SK-N-SH (cell line): ENCODE measurements around the gene SETD7. TPM values are rescaled to one million over a fixed set of nuclear protein-coding genes. Genes with fewer than 3 reads are reported as not detected.
A peak's percentile ranks its signal among the peaks of the same experiment; 100 is the strongest.

Source experiments
- CTCF ChIA-PET: fragments of 300-600, 350-600 bp; formaldehyde crosslinking; extraction: SDS; loops from one replicate; lab custom pipeline; 2021; lab: Yijun Ruan, JAX
- POLR2A ChIA-PET: fragments of 350-600 bp; sonication (Branson Sonifier 250); formaldehyde crosslinking; extraction: SDS; loops from one replicate; lab custom pipeline; 2020; ENCODE audit warnings: antibody characterized with exemption, inconsistent platforms; lab: Yijun Ruan, JAX
- DNase-seq: peaks from one replicate; pipeline ENCODE4 v3.0.0; 2012
- H2AFZ ChIP-seq: fragments of 200-600 bp; sonication (generic); 2 replicates; pipeline ENCODE4 v1.8.1; 2016; ENCODE audit warnings: antibody characterized with exemption, mild to moderate bottlenecking, low read depth
- H3F3A ChIP-seq: fragments of 200-600 bp; sonication (generic); replicated peaks from 2 replicates; pipeline ENCODE3; 2016; ENCODE audit warnings: antibody characterized with exemption, mild to moderate bottlenecking; ENCODE audit not compliant: insufficient read depth
- H3K27ac ChIP-seq, 2 experiments: fragments of 200-500 bp in 1 of 2; fragments of 200-600 bp in 1 of 2; sonication (Bioruptor generic) in 1 of 2; sonication (generic), shearing (Covaris generic) in 1 of 2; 2 replicates each; pipeline versions ENCODE4 v1.5.1 to v1.6.1; 2014 to 2016; ENCODE audit warnings: low read depth in 2 of 2, inconsistent platforms in 1 of 2, low read length in 1 of 2, mild to moderate bottlenecking in 1 of 2, mixed read lengths in 1 of 2
- H3K27me3 ChIP-seq: fragments of 200-600 bp; sonication (generic), shearing (Covaris generic); 2 replicates; pipeline ENCODE4 v1.6.1; 2016; ENCODE audit warnings: mixed run types; ENCODE audit not compliant: insufficient read depth
- H3K36me3 ChIP-seq, 2 experiments: fragments of 200-500 bp in 1 of 2; fragments of 200-600 bp in 1 of 2; sonication (Bioruptor generic) in 1 of 2; sonication (generic) in 1 of 2; replicated peaks in 1 of 2; 2 replicates each; pipeline versions ENCODE3 to v1.5.1; 2014 to 2016; ENCODE audit warnings: low read length in 1 of 2, mild to moderate bottlenecking in 1 of 2; ENCODE audit not compliant: insufficient read depth in 2 of 2, control insufficient read depth in 1 of 2
- H3K4me1 ChIP-seq, 2 experiments: fragments of 200-500 bp in 1 of 2; fragments of 200-600 bp in 1 of 2; sonication (Bioruptor generic) in 1 of 2; sonication (generic), shearing (Covaris generic) in 1 of 2; 2 replicates each; pipeline versions ENCODE4 v1.5.1 to v1.6.1; 2014 to 2016; ENCODE audit warnings: low read depth in 1 of 2, low read length in 1 of 2, mixed run types in 1 of 2; ENCODE audit not compliant: insufficient read depth in 2 of 2, control insufficient read depth in 1 of 2
- H3K4me2 ChIP-seq: fragments of 200-600 bp; sonication (generic), shearing (Covaris generic); 2 replicates; pipeline ENCODE4 v1.6.1; 2017; ENCODE audit warnings: mixed run types
- H3K4me3 ChIP-seq, 2 experiments: fragments of 200-500 bp in 1 of 2; fragments of 200-600 bp in 1 of 2; sonication (Bioruptor generic) in 1 of 2; sonication (generic), shearing (Covaris generic) in 1 of 2; 2 replicates each; pipeline versions ENCODE4 v1.5.1 to v1.8.1; 2014 to 2016; ENCODE audit warnings: low read depth in 2 of 2, inconsistent platforms in 1 of 2, low read length in 1 of 2, mild to moderate bottlenecking in 1 of 2, mixed read lengths in 1 of 2, moderate library complexity in 1 of 2
- H3K79me2 ChIP-seq: fragments of 200-600 bp; sonication (generic); 2 replicates; pipeline ENCODE4 v1.8.1; 2017; ENCODE audit warnings: mild to moderate bottlenecking; ENCODE audit not compliant: insufficient read depth
- H3K9ac ChIP-seq: fragments of 200-600 bp; sonication (generic); 2 replicates; pipeline ENCODE4 v1.6.1; 2017; ENCODE audit warnings: mixed run types
- H3K9me2 ChIP-seq: fragments of 200-600 bp; sonication (generic); 2 replicates; pipeline ENCODE4 v1.6.1; 2017; ENCODE audit warnings: mixed run types
- H3K9me3 ChIP-seq: fragments of 200-600 bp; sonication (generic); 2 replicates; pipeline ENCODE4 v1.6.1; 2017; ENCODE audit warnings: mixed run types, mild to moderate bottlenecking, moderate library complexity
- H4K20me1 ChIP-seq: fragments of 200-600 bp; sonication (generic); 2 replicates; pipeline ENCODE4 v1.6.1; 2017; ENCODE audit warnings: mild to moderate bottlenecking, mixed run types; ENCODE audit not compliant: insufficient read depth
- CTCF ChIP-seq: fragments of 200-600 bp; sonication (generic); IDR thresholded peaks from 2 replicates; pipeline ENCODE4 v1.6.1; 2017; ENCODE audit warnings: antibody characterized with exemption, mild to moderate bottlenecking, moderate library complexity
- EZH2phosphoT487 ChIP-seq: fragments of 200-600 bp; sonication (generic); IDR thresholded peaks from 2 replicates; pipeline ENCODE4 v1.6.1; 2017; ENCODE audit warnings: low read depth, mixed run types, mild to moderate bottlenecking, antibody characterized with exemption, moderate library complexity, borderline replicate concordance
- FOSL2 ChIP-seq: IDR thresholded peaks from 2 replicates; pipeline ENCODE4 v1.4.0; 2012; ENCODE audit warnings: low read depth, mild to moderate bottlenecking, moderate library complexity, borderline replicate concordance
- FOXJ3 ChIP-seq: sonication (generic); formaldehyde crosslinking; IDR thresholded peaks from 2 replicates; pipeline ENCODE4 v1.5.1; 2020; ENCODE audit warnings: mild to moderate bottlenecking, missing genetic modification reagents
- GABPA ChIP-seq: IDR thresholded peaks from 2 replicates; pipeline ENCODE4 v1.4.0; 2012; ENCODE audit warnings: low read depth, mild to moderate bottlenecking
- IRF3 ChIP-seq: fragments of 150-350 bp; IDR thresholded peaks from 2 replicates; pipeline ENCODE4 v1.6.1; 2016; ENCODE audit warnings: mild to moderate bottlenecking, low read depth, low read length
- RAD21 ChIP-seq: IDR thresholded peaks from 2 replicates; pipeline ENCODE4 v1.6.1; 2012; ENCODE audit warnings: mild to moderate bottlenecking, low read length
- SIN3A ChIP-seq: IDR thresholded peaks from 2 replicates; pipeline ENCODE4 v1.6.1; 2012; ENCODE audit warnings: low read depth, mild to moderate bottlenecking, low read length, moderate library complexity, borderline replicate concordance
- SMC3 ChIP-seq: IDR thresholded peaks from 2 replicates; pipeline ENCODE4 v1.6.1; 2012; ENCODE audit warnings: low read depth, low read length, improper control_type of control experiment
- TAF1 ChIP-seq: IDR thresholded peaks from 2 replicates; pipeline ENCODE4 v1.6.1; 2012; ENCODE audit warnings: low read depth, mild to moderate bottlenecking, low read length, moderate library complexity, borderline replicate concordance
- TEAD4 ChIP-seq: IDR thresholded peaks from 2 replicates; pipeline ENCODE4 v1.4.0; 2012; ENCODE audit warnings: mild to moderate bottlenecking, borderline replicate concordance; ENCODE audit not compliant: insufficient read depth
- YY1 ChIP-seq: IDR thresholded peaks from 2 replicates; pipeline ENCODE4 v1.4.0; 2012; ENCODE audit warnings: low read depth, mild to moderate bottlenecking
- WGBS: methylation state at CpG from one replicate; pipeline ENCODE4 v1.1.6; 2017; ENCODE audit warnings: low lambda C conversion rate; 5-methylcytosine and 5-hydroxymethylcytosine counted together
- polyA plus RNA-seq, 3 experiments: library from polyadenylated mRNA; depleted of rRNA; stranded (reverse); fragments of >200 nt; gene quantifications; 2 replicates each; pipeline ENCODE4 v1.2.3, GENCODE V29; 2012

SETD7 gene
- polyA plus RNA-seq, 1 of the 3 experiments (the other 2 are of a cell fraction) = 5.0 TPM

GRCh38 chr4:139582044-139582443, 26.0 kb upstream of the SETD7 start:
- no peaks in the 10 kb centered on the region for H3K36me3 ChIP-seq
- POLR2A ChIA-PET = no interaction called here
- H3F3A ChIP-seq = no peaks in the 10 kb centered on the region
- H4K20me1 ChIP-seq = no peaks in the 10 kb centered on the region
- no peak overlapping the region for H3K4me2 ChIP-seq
- no peak overlapping the region for H2AFZ ChIP-seq
- H3K27me3 ChIP-seq = no peaks in the 10 kb centered on the region
- CTCF ChIA-PET = interaction anchor here (0.9 to 4.3 kb wide), 4 partner anchors 10 to 71 kb away, joined by 3 to 16 read pairs (median 4); no protein-coding TSS in a partner anchor
- DNase-seq = no peak
- no peak overlapping the region for H3K4me3 ChIP-seq
- H3K9me2 ChIP-seq = no peaks in the 10 kb centered on the region
- H3K9me3 ChIP-seq = no peaks in the 10 kb centered on the region
- H3K27ac ChIP-seq = no peak overlapping the region
- H3K79me2 ChIP-seq = no peaks in the 10 kb centered on the region
- no peaks in the 10 kb centered on the region; a peak in 1 of 4 replicates for H3K4me1 ChIP-seq
- 82% methylated on average over 4 of the region's 4 CpGs for WGBS
- no peak overlapping the region for H3K9ac ChIP-seq
- TF ChIP-seq SMC3 = no peak
- no peak for TF ChIP-seq TAF1
- TF ChIP-seq RAD21 = peak; percentile 30; the same call in 1 of the 2 replicates
- peak; percentile 25; the same call in 1 of the 2 replicates for TF ChIP-seq CTCF
- TF ChIP-seq SIN3A = no peak
- TF ChIP-seq TEAD4 = no peak
- TF ChIP-seq GABPA = no peak
- no peak for TF ChIP-seq FOXJ3 (CRISPR knock-in tag)

- CTCF ChIA-PET = interaction anchor here (0.6 to 2.0 kb wide), 6 partner anchors 9 to 269 kb away, joined by 3 to 5 read pairs (median 3); no protein-coding TSS in a partner anchor
- Histone ChIP-seq H3K4me2 (no peak overlapping the region), H3K27me3 (no peaks in the 10 kb centered on the region), H3K4me1 (no peaks in the 10 kb centered on the region; a peak in 1 of 4 replicates), H3K36me3 (no peaks in the 10 kb centered on the region), H3K4me3 (no peak overlapping the region), H4K20me1 (no peaks in the 10 kb centered on the region), H3K9ac (no peak overlapping the region), H3K9me2 (no peaks in the 10 kb centered on the region), H3K79me2 (no peaks in the 10 kb centered on the region), H3F3A (no peaks in the 10 kb centered on the region), H3K9me3 (no peaks in the 10 kb centered on the region), H3K27ac (no peak overlapping the region), H2AFZ (no peak overlapping the region)
- TF ChIP-seq TEAD4 = no peak
- TF ChIP-seq FOSL2 = no peak
- no peak for TF ChIP-seq YY1
- TF ChIP-seq SIN3A = no peak
- no peak for TF ChIP-seq IRF3
- TF ChIP-seq EZH2phosphoT487 = no peak
- no peak for DNase-seq
- 82% methylated on average over 8 of the region's 8 CpGs for WGBS
- POLR2A ChIA-PET = no interaction called here
Observed at GRCh38 chr4:139581096-139581495, 25.1 kb upstream of the SETD7 start.
